Right atrium auricular region (tissue), 2 donors: ENCODE results near the gene TOP2B. TPM values are rescaled to one million over a fixed set of nuclear protein-coding genes. Genes with fewer than 3 reads are reported as not detected.

ENCODE experiments used
- DNase-seq: peaks from one replicate; pipeline ENCODE4 v3.0.0-alpha.2; 2019; ENCODE audit warnings: low spot score
- H3K27ac ChIP-seq, 2 donors: fragments of 200-600 bp; sonication (generic); 1 replicate in 1 of 2; 2 replicates in 1 of 2; pipeline ENCODE4 v1.5.1; 2016 to 2019
- H3K27me3 ChIP-seq, 2 donors: fragments of 200-600 bp; sonication (generic); one replicate each; pipeline versions ENCODE4 v1.5.1 to v1.6.0; 2017 to 2019
- H3K36me3 ChIP-seq: fragments of 200-600 bp; sonication (generic); one replicate; pipeline ENCODE4 v1.5.1; 2016
- H3K4me1 ChIP-seq, 2 donors: fragments of 200-600 bp; sonication (generic); one replicate each; pipeline versions ENCODE4 v1.5.1 to v1.6.0; 2017 to 2019
- H3K4me3 ChIP-seq, 2 donors: fragments of 200-600 bp; sonication (generic); 1 replicate in 1 of 2; 2 replicates in 1 of 2; pipeline ENCODE4 v1.5.1; 2017 to 2019; ENCODE audit warnings: mild to moderate bottlenecking in 1 of 2, moderate library complexity in 1 of 2
- H3K9me3 ChIP-seq, 2 donors: fragments of 200-600 bp; sonication (generic); one replicate each; pipeline ENCODE4 v1.5.1; 2019
- microRNA-seq, 2 donors: library from miRNA; unstranded; fragments of <30 nt; microRNA quantifications; one replicate each; pipeline ENCODE4, GENCODE V29; 2016 to 2017; ENCODE audit warnings: borderline number of aligned reads in 2 of 2, borderline replicate concordance in 1 of 2
- total RNA-seq, 2 donors: library from RNA; depleted of rRNA; stranded (reverse); fragments of >200 nt; gene quantifications; one replicate each; pipeline ENCODE4 v1.1.0, GENCODE V29; 2016
- TF ChIP-seq, protein P1 (sequence below), 2 donors: fragments of 200-600 bp; sonication (generic); IDR thresholded peaks; one replicate each; pipeline ENCODE4 v1.5.1; 2019; ENCODE audit warnings: antibody characterized with exemption in 2 of 2

Gene TOP2B
- total RNA-seq, 2 donors from 2014 or later, result 67.2 to 91.4 TPM

DNA sequence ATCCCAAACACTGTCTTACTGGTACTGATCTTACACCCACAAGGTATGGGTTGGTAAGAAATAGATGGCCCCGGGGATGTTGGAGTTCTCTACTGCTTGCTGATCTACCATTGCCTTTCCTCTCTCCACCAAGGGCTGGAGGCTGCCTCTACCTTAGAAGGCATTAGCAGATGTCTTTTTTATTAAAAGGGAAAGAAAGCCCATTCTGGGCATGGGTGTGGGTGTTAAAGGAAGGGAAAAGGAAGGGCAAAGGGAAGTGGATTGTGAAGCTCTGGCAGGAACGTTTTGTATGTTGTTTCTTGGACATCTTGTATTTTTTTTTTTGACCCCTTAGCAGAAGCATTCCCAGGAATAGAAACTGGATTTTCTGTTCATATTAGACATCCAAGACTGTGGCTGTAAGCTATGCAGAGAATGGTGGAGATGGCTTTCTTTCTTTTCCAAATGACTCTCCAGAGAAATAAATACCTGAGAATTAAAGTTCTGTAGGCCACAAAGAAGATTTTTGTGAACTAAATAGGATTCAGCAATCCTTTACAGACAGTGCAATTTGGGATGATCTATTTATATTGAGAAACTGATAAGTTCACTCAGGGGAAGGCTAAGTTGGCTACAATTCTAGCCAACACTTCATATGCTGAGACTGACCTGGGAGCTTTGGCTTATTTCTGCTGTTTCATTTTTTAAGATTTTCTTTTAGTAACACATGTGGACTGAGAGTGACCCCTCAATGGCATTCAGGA is 108.8 kb downstream of the TOP2B start:
- Histone ChIP-seq H3K4me3 (no peak overlapping the region), H3K27me3 (no peaks in the 10 kb centered on the region), H3K27ac (peak overlapping the region; percentile 54 to 73), H3K36me3 (no peaks in the 10 kb centered on the region), H3K4me1 (peaks cover 0 to 56% of the 10 kb centered on the region in 2 donors), H3K9me3 (no peaks in the 10 kb centered on the region)
- no peak for DNase-seq
- TF ChIP-seq, protein P1, sequence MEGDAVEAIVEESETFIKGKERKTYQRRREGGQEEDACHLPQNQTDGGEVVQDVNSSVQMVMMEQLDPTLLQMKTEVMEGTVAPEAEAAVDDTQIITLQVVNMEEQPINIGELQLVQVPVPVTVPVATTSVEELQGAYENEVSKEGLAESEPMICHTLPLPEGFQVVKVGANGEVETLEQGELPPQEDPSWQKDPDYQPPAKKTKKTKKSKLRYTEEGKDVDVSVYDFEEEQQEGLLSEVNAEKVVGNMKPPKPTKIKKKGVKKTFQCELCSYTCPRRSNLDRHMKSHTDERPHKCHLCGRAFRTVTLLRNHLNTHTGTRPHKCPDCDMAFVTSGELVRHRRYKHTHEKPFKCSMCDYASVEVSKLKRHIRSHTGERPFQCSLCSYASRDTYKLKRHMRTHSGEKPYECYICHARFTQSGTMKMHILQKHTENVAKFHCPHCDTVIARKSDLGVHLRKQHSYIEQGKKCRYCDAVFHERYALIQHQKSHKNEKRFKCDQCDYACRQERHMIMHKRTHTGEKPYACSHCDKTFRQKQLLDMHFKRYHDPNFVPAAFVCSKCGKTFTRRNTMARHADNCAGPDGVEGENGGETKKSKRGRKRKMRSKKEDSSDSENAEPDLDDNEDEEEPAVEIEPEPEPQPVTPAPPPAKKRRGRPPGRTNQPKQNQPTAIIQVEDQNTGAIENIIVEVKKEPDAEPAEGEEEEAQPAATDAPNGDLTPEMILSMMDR (IDR thresholded peaks at IDR 0.05), result no peak

DNA sequence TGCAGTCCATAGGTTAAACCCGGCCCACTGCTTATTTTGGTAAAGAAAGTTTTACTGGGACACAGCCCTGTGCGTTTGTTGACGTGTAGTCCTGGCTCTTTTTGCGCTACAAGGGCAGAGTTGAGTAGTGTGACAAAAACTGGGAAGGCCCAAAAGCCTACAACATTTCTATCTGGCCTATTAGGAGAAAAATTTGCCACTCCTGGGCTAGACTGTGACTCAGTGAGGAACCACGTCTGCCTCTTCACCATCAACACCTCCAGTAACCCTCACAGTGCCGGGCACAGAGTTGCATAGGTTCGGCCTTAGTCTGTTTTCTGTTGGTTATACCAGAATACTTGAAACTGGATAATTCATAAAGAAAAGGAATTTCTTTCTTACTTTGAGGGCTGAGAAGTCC is 110.3 kb downstream of the TOP2B start:
- Histone ChIP-seq H3K36me3 (no peaks in the 10 kb centered on the region), H3K27me3 (no peaks in the 10 kb centered on the region), H3K4me1 (peaks cover 0 to 56% of the 10 kb centered on the region in 2 donors), H3K27ac (peak overlapping the region in 1 of 2 donors; percentile 73), H3K4me3 (no peak overlapping the region), H3K9me3 (no peaks in the 10 kb centered on the region)
- TF ChIP-seq, protein P1 (IDR thresholded peaks at IDR 0.05), result no peak
- no peak for DNase-seq

DNA sequence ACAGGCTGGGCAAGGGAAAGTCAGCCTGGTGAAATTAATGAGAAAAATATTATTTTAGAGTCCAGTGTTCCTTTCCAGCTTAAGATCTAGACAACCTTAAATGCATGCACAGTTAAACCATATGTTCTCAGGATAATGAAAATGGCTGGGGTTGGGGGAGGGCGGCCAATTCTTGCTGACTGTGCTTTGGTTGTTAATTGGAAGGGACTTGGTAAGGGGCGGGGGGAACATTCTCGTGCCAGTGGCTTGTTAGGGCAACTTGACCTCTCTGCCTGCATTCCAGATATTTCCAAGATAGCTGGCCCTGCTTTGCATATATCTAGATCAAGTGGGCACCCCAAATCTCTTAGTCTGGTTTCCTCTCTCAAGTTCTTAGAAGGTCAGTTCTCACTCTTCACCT is 112.5 kb downstream of the TOP2B start:
- Histone ChIP-seq H3K4me1 (peaks cover 0 to 41% of the 10 kb centered on the region in 2 donors), H3K4me3 (no peak overlapping the region), H3K27ac (no peak overlapping the region), H3K36me3 (no peaks in the 10 kb centered on the region), H3K9me3 (no peaks in the 10 kb centered on the region), H3K27me3 (no peaks in the 10 kb centered on the region)
- no peak for DNase-seq
- TF ChIP-seq, protein P1 (IDR thresholded peaks at IDR 0.05), result no peak

DNA sequence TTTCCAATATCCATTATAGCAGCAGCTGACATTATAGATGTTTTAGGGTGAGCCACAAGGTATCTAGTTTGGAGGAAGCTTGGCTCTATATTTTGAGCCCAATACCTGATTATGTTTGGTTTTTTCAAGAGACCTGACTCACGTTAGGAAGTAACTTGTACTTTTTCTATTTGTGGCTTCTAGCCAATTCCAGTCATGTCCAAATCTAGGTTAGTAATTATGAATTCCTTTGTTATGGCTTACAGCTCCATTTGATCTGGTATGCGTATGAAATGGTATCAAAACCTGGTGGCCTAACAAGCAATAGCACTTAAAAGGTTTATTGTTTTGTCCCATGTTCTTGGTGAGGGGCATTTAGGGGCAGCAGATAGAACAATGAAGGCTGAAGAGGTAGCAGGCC is 115.9 kb downstream of the TOP2B start:
- no peaks in the 10 kb centered on the region for H3K36me3 ChIP-seq
- no peak for DNase-seq
- TF ChIP-seq, protein P1 (IDR thresholded peaks at IDR 0.05), result no peak
- no peaks in the 10 kb centered on the region for H3K27me3 ChIP-seq
- no peak overlapping the region for H3K27ac ChIP-seq
- peaks cover 0 to 8% of the 10 kb centered on the region in 2 donors for H3K4me1 ChIP-seq
- H3K9me3 ChIP-seq, result no peaks in the 10 kb centered on the region
- no peak overlapping the region for H3K4me3 ChIP-seq

DNA sequence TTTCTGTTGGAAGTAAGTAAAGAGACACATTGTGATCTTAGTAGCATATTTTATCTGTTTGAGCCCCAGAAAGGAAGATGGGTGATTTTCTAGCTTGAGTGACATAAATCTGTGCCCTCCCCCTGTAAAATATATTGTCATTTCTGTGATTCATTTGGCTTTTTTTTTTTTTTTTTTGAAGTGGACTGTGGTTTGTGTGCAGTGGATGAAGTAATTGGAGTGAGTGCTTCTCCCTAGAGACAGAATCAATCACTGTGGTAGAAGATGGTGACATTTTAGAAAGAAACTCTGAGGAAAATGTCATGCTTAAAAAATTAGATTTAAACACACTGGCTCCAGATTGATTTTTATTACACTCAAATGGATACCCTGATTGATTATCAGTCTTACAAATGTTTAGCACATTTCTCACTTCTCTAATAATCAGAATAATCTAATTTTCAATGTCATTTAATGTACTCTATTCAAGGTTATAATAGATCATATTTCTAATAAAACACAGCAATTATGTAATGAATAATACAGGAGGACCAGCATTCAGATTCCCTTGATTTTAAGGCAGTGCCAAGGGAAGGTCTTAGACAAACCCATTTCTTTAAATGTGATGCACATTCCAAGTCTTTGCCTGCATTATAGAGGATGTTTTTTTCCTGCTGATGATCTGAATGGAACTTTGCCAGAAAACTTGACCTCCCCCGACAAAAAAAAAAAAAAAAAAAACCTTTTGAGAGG is 116.6 kb downstream of the TOP2B start:
- H3K9me3 ChIP-seq, result no peaks in the 10 kb centered on the region
- no peak overlapping the region for H3K27ac ChIP-seq
- DNase-seq, result no peak
- H3K27me3 ChIP-seq, result no peaks in the 10 kb centered on the region
- H3K4me3 ChIP-seq, result no peak overlapping the region
- TF ChIP-seq, protein P1 (IDR thresholded peaks at IDR 0.05), result no peak
- peaks cover 0 to 5% of the 10 kb centered on the region in 2 donors for H3K4me1 ChIP-seq
- H3K36me3 ChIP-seq, result no peaks in the 10 kb centered on the region

Small RNA genes within 50 kb of the gene (microRNA-seq; reads per million reads assigned to microRNA genes)
- gene MIR4442, result 0.71 reads per million in 2 donors

Other genes with a start within 250 kb of the TOP2B start
- gene RARB, start 236.6 kb downstream of the TOP2B start, total RNA-seq, result 10 to 100 TPM; 15.2 to 22.8 TPM
- gene NGLY1, start 118.5 kb upstream of the TOP2B start, total RNA-seq, result 10 to 100 TPM; 20.2 to 21.8 TPM
- gene OXSM, start 125.2 kb upstream of the TOP2B start, total RNA-seq, result 10 to 100 TPM; 12.9 to 17.2 TPM